Measurements from ENCODE around the gene REXO5.

- no peak for TF ChIP-seq CTCF (IDR thresholded peaks at IDR 0.05)
- no peak for TF ChIP-seq POLR2AphosphoS5 (IDR thresholded peaks at IDR 0.05)
- no peak for TF ChIP-seq POLR2A (IDR thresholded peaks at IDR 0.05)
- TF ChIP-seq EP300 (IDR thresholded peaks at IDR 0.05), result no peak
These were observed 56.0 kb downstream of the REXO5 start for GRCh38 chr16:20862162-20862960.

Measured in upper lobe of left lung (tissue), 4 donors.